HepG2 (cell line): ENCODE measurements around the gene NOM1. TPM values are rescaled to one million over a fixed set of nuclear protein-coding genes. Genes with fewer than 3 reads are reported as not detected.

ENCODE experiments used
- ASH2L ChIP-seq: fragments of 300-600, 200-600 bp; sonication (generic); IDR thresholded peaks from 2 replicates; pipeline ENCODE4 v1.7.0; 2017; ENCODE audit warnings: low read depth, mild to moderate bottlenecking, moderate library complexity, mixed read lengths, low read length; ENCODE audit not compliant: insufficient read length
- FOXK1 ChIP-seq: sonication (generic); formaldehyde crosslinking; IDR thresholded peaks from 2 replicates; pipeline ENCODE4 v1.4.0; 2020; ENCODE audit warnings: low read depth, missing genetic modification reagents, borderline replicate concordance
- GLI4 ChIP-seq: sonication (generic); formaldehyde crosslinking; IDR thresholded peaks from 2 replicates; pipeline ENCODE4 v1.5.1; 2020; ENCODE audit warnings: missing genetic modification reagents, mild to moderate bottlenecking, moderate library complexity, borderline replicate concordance
- POLR2A ChIP-seq, 2 experiments: IDR thresholded peaks; 2 replicates each; pipeline ENCODE4 v1.6.1; 2011; ENCODE audit warnings: low read depth in 2 of 2, low read length in 2 of 2, mild to moderate bottlenecking in 1 of 2, moderate library complexity in 1 of 2; ENCODE audit not compliant: insufficient read depth in 1 of 2
- RBFOX2 ChIP-seq: fragments of 200-400 bp; formaldehyde crosslinking; IDR thresholded peaks from 2 replicates; pipeline ENCODE4 v1.6.1; 2017; ENCODE audit warnings: low read depth, mild to moderate bottlenecking, low read length
- RBM39 ChIP-seq: fragments of 200-400 bp; formaldehyde crosslinking; IDR thresholded peaks from one replicate; pipeline ENCODE4 v1.6.1; 2018; ENCODE audit warnings: antibody characterized with exemption, mild to moderate bottlenecking, low read depth, low read length; ENCODE audit not compliant: poor library complexity, severe bottlenecking
- REL ChIP-seq: sonication (generic); formaldehyde crosslinking; conservative IDR thresholded peaks from 2 replicates; pipeline ENCODE4 v1.8.0; 2022; ENCODE audit warnings: mild to moderate bottlenecking, missing genetic modification reagents, moderate library complexity
- SMARCE1 ChIP-seq: fragments of 450-650 bp; IDR thresholded peaks from 2 replicates; pipeline ENCODE4 v1.6.1; 2017; ENCODE audit warnings: borderline replicate concordance
- SMC3 ChIP-seq: IDR thresholded peaks from 2 replicates; pipeline ENCODE4 v1.6.1; 2011; ENCODE audit warnings: low read length, improper control_type of control experiment
- ZFP62 ChIP-seq: sonication (generic); formaldehyde crosslinking; IDR thresholded peaks from 2 replicates; pipeline ENCODE4 v1.4.0; 2020; ENCODE audit warnings: missing genetic modification reagents
- ZNF264 ChIP-seq: sonication (generic); formaldehyde crosslinking; IDR thresholded peaks from 2 replicates; pipeline ENCODE4 v1.4.0; 2020; ENCODE audit warnings: missing genetic modification reagents
- ZNF326 ChIP-seq: sonication (generic); formaldehyde crosslinking; IDR thresholded peaks from 2 replicates; pipeline ENCODE4 v1.4.0; 2020; ENCODE audit warnings: missing genetic modification reagents, borderline replicate concordance
- ZNF383 ChIP-seq: sonication (generic); formaldehyde crosslinking; IDR thresholded peaks from 2 replicates; pipeline ENCODE4 v1.4.0; 2020; ENCODE audit warnings: missing genetic modification reagents, mild to moderate bottlenecking, borderline replicate concordance
- ZNF451 ChIP-seq: sonication (generic); formaldehyde crosslinking; IDR thresholded peaks from 2 replicates; pipeline ENCODE4 v1.5.0; 2020; ENCODE audit warnings: mild to moderate bottlenecking, missing genetic modification reagents
- ZNF790 ChIP-seq: sonication (generic); formaldehyde crosslinking; IDR thresholded peaks from 2 replicates; pipeline ENCODE4 v1.8.0; 2022; ENCODE audit warnings: missing genetic modification reagents, mild to moderate bottlenecking, borderline replicate concordance
- ZNF891 ChIP-seq: sonication (generic); formaldehyde crosslinking; IDR thresholded peaks from 2 replicates; pipeline ENCODE4 v1.5.0; 2020; ENCODE audit warnings: mild to moderate bottlenecking, missing genetic modification reagents
- polyA plus RNA-seq, 8 experiments: library from polyadenylated mRNA; depleted of rRNA in 3 of 8; stranded (reverse) in 7 of 8; unstranded in 1 of 8; fragments of >200 nt; fragmentation: Illumina TruSeq in 4 of 8; extraction: Trizol in 4 of 8; gene quantifications; 2 replicates each; pipeline versions ENCODE4 v1.2.1 to v1.2.3, GENCODE V29; 2011 to 2016; ENCODE audit warnings: low read depth in 4 of 8, missing spikeins in 1 of 8, mixed read lengths in 1 of 8; ENCODE audit not compliant: insufficient read depth in 1 of 8
- total RNA-seq, 5 experiments: library from RNA; depleted of rRNA; stranded (reverse); fragments of >200 nt; fragmentation: Illumina TruSeq; extraction: Trizol; gene quantifications; 2 replicates each; pipeline ENCODE4 v1.2.3, GENCODE V29; 2016; ENCODE audit warnings: low read depth in 1 of 5
- TF ChIP-seq, protein P1 (sequence below), 2 experiments: sonication (generic) in 1 of 2; formaldehyde crosslinking in 1 of 2; IDR thresholded peaks; 2 replicates each; pipeline versions ENCODE4 v1.5.1 to v1.6.1; 2011 to 2020; ENCODE audit warnings: borderline replicate concordance in 1 of 2, low read depth in 1 of 2, low read length in 1 of 2, mild to moderate bottlenecking in 1 of 2, missing genetic modification reagents in 1 of 2, moderate library complexity in 1 of 2
- TF ChIP-seq, protein P2 (sequence below), 2 experiments: sonication (generic) in 1 of 2; formaldehyde crosslinking in 1 of 2; IDR thresholded peaks; 2 replicates each; pipeline versions ENCODE4 v1.4.0 to v1.6.1; 2016 to 2020; ENCODE audit warnings: borderline replicate concordance in 1 of 2, low read depth in 1 of 2, mild to moderate bottlenecking in 1 of 2, missing genetic modification reagents in 1 of 2
- TF ChIP-seq, protein P3 (sequence below): sonication (generic); formaldehyde crosslinking; IDR thresholded peaks from 2 replicates; pipeline ENCODE4 v1.4.0; 2020; ENCODE audit warnings: missing genetic modification reagents

Gene NOM1
- total and polyA plus RNA-seq, 2 of the 13 experiments (the other 11 are each of a cell fraction or from before 2014, with no cell fraction given), result 14.2 to 26.2 TPM

DNA sequence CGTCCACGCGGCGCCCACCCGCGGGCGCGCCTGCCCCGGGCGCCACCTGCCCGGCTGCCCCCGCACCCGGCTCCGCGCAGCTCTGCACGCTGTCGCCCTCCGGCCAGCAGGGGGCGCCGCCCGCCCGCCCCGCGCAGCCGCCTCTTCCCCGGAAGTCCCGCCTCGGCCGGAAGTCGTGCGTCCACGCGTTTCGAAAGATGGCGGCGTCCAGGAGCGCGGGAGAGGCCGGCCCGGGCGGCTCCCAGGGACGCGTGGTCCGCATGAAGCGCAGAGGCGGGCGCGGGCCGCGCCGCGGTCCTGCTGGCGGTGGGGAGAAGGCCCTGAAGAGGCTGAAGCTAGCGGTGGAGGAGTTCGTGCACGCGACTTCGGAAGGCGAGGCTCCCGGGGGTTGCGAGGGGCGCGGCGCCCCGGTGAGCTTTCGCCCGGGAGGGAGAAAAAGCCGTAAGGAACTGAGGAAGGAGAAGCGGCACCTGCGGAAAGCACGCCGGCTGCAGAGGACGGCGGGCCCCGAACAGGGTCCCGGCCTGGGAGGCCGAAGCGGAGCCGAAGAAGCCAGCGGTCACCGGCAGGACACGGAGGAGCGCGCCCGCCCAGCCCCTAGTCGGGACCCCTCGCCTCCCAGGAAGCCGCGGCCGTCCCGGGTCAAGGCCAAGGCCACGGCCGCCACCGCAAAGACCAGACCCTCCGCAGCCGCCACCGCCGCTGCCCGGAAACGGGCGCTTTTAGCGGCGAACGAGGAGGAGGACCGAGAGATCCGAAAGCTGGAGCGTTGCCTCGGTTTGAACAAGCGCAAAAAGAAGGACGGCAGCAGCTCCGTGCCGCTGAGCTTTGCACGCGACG is at the start of gene NOM1 (continued):
- TF ChIP-seq ZNF326 (CRISPR knock-in tag), result no peak
- TF ChIP-seq RBFOX2, result peak; percentile 96
- TF ChIP-seq, protein P1, sequence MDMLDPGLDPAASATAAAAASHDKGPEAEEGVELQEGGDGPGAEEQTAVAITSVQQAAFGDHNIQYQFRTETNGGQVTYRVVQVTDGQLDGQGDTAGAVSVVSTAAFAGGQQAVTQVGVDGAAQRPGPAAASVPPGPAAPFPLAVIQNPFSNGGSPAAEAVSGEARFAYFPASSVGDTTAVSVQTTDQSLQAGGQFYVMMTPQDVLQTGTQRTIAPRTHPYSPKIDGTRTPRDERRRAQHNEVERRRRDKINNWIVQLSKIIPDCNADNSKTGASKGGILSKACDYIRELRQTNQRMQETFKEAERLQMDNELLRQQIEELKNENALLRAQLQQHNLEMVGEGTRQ (IDR thresholded peaks at IDR 0.05; ENCODE audit: low read depth, low read length), result no peak
- TF ChIP-seq, protein P1 (CRISPR knock-in tag; IDR thresholded peaks at IDR 0.05; ENCODE audit: borderline replicate concordance), result no peak
- TF ChIP-seq, protein P2, sequence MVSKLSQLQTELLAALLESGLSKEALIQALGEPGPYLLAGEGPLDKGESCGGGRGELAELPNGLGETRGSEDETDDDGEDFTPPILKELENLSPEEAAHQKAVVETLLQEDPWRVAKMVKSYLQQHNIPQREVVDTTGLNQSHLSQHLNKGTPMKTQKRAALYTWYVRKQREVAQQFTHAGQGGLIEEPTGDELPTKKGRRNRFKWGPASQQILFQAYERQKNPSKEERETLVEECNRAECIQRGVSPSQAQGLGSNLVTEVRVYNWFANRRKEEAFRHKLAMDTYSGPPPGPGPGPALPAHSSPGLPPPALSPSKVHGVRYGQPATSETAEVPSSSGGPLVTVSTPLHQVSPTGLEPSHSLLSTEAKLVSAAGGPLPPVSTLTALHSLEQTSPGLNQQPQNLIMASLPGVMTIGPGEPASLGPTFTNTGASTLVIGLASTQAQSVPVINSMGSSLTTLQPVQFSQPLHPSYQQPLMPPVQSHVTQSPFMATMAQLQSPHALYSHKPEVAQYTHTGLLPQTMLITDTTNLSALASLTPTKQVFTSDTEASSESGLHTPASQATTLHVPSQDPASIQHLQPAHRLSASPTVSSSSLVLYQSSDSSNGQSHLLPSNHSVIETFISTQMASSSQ (IDR thresholded peaks at IDR 0.05; ENCODE audit: low read depth), result no peak
- TF ChIP-seq, protein P2 (CRISPR knock-in tag; IDR thresholded peaks at IDR 0.05; ENCODE audit: borderline replicate concordance), result peak; percentile 47; the same call in 1 of the 2 replicates
- TF ChIP-seq, protein P3, sequence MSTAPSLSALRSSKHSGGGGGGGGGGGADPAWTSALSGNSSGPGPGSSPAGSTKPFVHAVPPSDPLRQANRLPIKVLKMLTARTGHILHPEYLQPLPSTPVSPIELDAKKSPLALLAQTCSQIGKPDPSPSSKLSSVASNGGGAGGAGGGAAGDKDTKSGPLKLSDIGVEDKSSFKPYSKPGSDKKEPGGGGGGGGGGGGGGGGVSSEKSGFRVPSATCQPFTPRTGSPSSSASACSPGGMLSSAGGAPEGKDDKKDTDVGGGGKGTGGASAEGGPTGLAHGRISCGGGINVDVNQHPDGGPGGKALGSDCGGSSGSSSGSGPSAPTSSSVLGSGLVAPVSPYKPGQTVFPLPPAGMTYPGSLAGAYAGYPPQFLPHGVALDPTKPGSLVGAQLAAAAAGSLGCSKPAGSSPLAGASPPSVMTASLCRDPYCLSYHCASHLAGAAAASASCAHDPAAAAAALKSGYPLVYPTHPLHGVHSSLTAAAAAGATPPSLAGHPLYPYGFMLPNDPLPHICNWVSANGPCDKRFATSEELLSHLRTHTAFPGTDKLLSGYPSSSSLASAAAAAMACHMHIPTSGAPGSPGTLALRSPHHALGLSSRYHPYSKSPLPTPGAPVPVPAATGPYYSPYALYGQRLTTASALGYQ (CRISPR knock-in tag), result peak; percentile 47; the same call in 1 of the 2 replicates
- TF ChIP-seq GLI4, result peak; percentile 82; the same call in 1 of the 2 replicates
- peak; percentile 72; the same call in 1 of the 2 replicates for TF ChIP-seq REL (CRISPR knock-in tag)
- TF ChIP-seq SMC3, result no peak; the same call in 1 of the 2 replicates
- TF ChIP-seq SMARCE1, result no peak
- peak; percentile 62; the same call in 1 of the 2 replicates for TF ChIP-seq ZNF383 (CRISPR knock-in tag)
- no peak for TF ChIP-seq ZFP62 (CRISPR knock-in tag)
- TF ChIP-seq ZNF790 (CRISPR knock-in tag), result 0 out of 2 replicates have a peak, but pooled peaks have one; percentile 66
- TF ChIP-seq ZNF264 (CRISPR knock-in tag), result 0 out of 2 replicates have a peak, but pooled peaks have one; percentile 20
- peak; percentile 88 for TF ChIP-seq RBM39
- TF ChIP-seq POLR2A (IDR thresholded peaks at IDR 0.05; ENCODE audit: insufficient read depth in 1 of 2, low read depth in 2 of 2, low read length in 2 of 2), result peak; percentile 72 to 74
- peak; percentile 42; the same call in 1 of the 2 replicates for TF ChIP-seq FOXK1 (CRISPR knock-in tag)
- peak; percentile 96 for TF ChIP-seq ASH2L
- peak; percentile 92 for TF ChIP-seq ZNF451 (CRISPR knock-in tag)
- TF ChIP-seq ZNF891, result peak; percentile 97
